DND-41 (cell line): ENCODE measurements around the gene TARS2.

Experiments
- ATAC-seq: fragments of 200-7000 bp; cut with Tn5 transposase; 3 replicates; pipeline ENCODE4 v1.9.1; 2021; ENCODE audit warnings: low read depth; ENCODE audit not compliant: insufficient read depth
- DNase-seq: peaks from one replicate; pipeline ENCODE4 v3.0.0-alpha.2; 2020
- H2AFZ ChIP-seq: 2 replicates; pipeline ENCODE4 v1.6.0; 2012; ENCODE audit warnings: low read depth, low read length
- H3K27ac ChIP-seq: 2 replicates; pipeline ENCODE4 v1.5.1; 2012; ENCODE audit warnings: low read length, inconsistent platforms
- H3K27me3 ChIP-seq: fragments of 200-600 bp; sonication (generic); 2 replicates; pipeline ENCODE4 v1.6.0; 2012; ENCODE audit warnings: low read length, mild to moderate bottlenecking, inconsistent platforms; ENCODE audit not compliant: insufficient read depth, poor library complexity
- H3K36me3 ChIP-seq: 2 replicates; pipeline ENCODE4 v1.5.1; 2012; ENCODE audit warnings: low read length, inconsistent platforms; ENCODE audit not compliant: insufficient read depth
- H3K4me1 ChIP-seq: 2 replicates; pipeline ENCODE4 v1.5.1; 2012; ENCODE audit warnings: mild to moderate bottlenecking, low read length; ENCODE audit not compliant: insufficient read depth
- H3K4me2 ChIP-seq: 2 replicates; pipeline ENCODE4 v1.6.0; 2012; ENCODE audit warnings: mild to moderate bottlenecking, moderate library complexity, low read length, inconsistent platforms; ENCODE audit not compliant: insufficient read depth
- H3K4me3 ChIP-seq, 2 experiments: fragments of 200-600 bp in 1 of 2; shearing (Covaris generic) in 1 of 2; 2 replicates each; pipeline ENCODE4 v1.5.1; 2012 to 2016; ENCODE audit warnings: inconsistent platforms in 2 of 2, low read length in 2 of 2, mild to moderate bottlenecking in 2 of 2, low read depth in 1 of 2, moderate library complexity in 1 of 2
- H3K79me2 ChIP-seq: 2 replicates; pipeline ENCODE4 v1.6.0; 2012; ENCODE audit warnings: low read length, inconsistent platforms; ENCODE audit not compliant: insufficient read depth
- H3K9ac ChIP-seq: 2 replicates; pipeline ENCODE4 v1.6.0; 2012; ENCODE audit warnings: low read depth, mild to moderate bottlenecking, inconsistent platforms, low read length, moderate library complexity
- H3K9me3 ChIP-seq: 2 replicates; pipeline ENCODE4 v1.5.1; 2012; ENCODE audit warnings: low read length, moderate library complexity, mild to moderate bottlenecking, inconsistent platforms; ENCODE audit not compliant: insufficient read depth, severe bottlenecking
- H4K20me1 ChIP-seq: 2 replicates; pipeline ENCODE4 v1.6.0; 2012; ENCODE audit warnings: low read length; ENCODE audit not compliant: insufficient read depth
- CTCF ChIP-seq: IDR thresholded peaks from 2 replicates; pipeline ENCODE4 v1.5.1; 2012; ENCODE audit warnings: borderline replicate concordance, low read length, moderate library complexity, mild to moderate bottlenecking; ENCODE audit not compliant: poor library complexity, severe bottlenecking; ENCODE audit errors: extremely low read depth
- EZH2 ChIP-seq: IDR thresholded peaks from 3 replicates; pipeline ENCODE4 v1.6.1; 2012; ENCODE audit warnings: borderline replicate concordance, low read depth, mild to moderate bottlenecking, moderate library complexity, low read length, inconsistent platforms; ENCODE audit not compliant: severe bottlenecking

The TARS2 gene

GRCh38 chr1:150544204-150544603 lies 57.0 kb downstream of the TARS2 start:
- Histone ChIP-seq H3K4me3 (no peak overlapping the region), H3K4me1 (0 out of 2 replicates have a peak, but pooled peaks cover 3% of the 10 kb centered on the region), H3K9me3 (no peaks in the 10 kb centered on the region), H3K9ac (no peak overlapping the region), H3K27ac (no peak overlapping the region), H3K4me2 (no peak overlapping the region), H3K36me3 (no peaks in the 10 kb centered on the region), H3K27me3 (peaks cover 3% of the 10 kb centered on the region), H4K20me1 (no peaks in the 10 kb centered on the region), H2AFZ (no peak overlapping the region), H3K79me2 (no peaks in the 10 kb centered on the region)
- no peak for ATAC-seq
- no peak for TF ChIP-seq CTCF
- TF ChIP-seq EZH2: no peak
- DNase-seq: no peak

- no peak for ATAC-seq
- H3K9ac ChIP-seq: no peak overlapping the region
- no peaks in the 10 kb centered on the region for H4K20me1 ChIP-seq
- 0 out of 2 replicates have a peak, but pooled peaks cover 3% of the 10 kb centered on the region for H3K4me1 ChIP-seq
- no peak overlapping the region for H3K4me2 ChIP-seq
- no peaks in the 10 kb centered on the region for H3K9me3 ChIP-seq
- DNase-seq: no peak
- H3K79me2 ChIP-seq: no peaks in the 10 kb centered on the region
- TF ChIP-seq EZH2 (no peak), CTCF (no peak)
- H2AFZ ChIP-seq: no peak overlapping the region
- no peaks in the 10 kb centered on the region for H3K36me3 ChIP-seq
- no peak overlapping the region for H3K27ac ChIP-seq
- H3K4me3 ChIP-seq: no peak overlapping the region
- H3K27me3 ChIP-seq: peaks cover 3% of the 10 kb centered on the region
Observed at GRCh38 chr1:150545486-150546032, 58.3 kb downstream of the TARS2 start.

- H2AFZ ChIP-seq: no peak overlapping the region
- H3K36me3 ChIP-seq: no peaks in the 10 kb centered on the region
- H3K27ac ChIP-seq: no peak overlapping the region
- peaks cover 11% of the 10 kb centered on the region for H3K27me3 ChIP-seq
- 0 out of 2 replicates have a peak, but pooled peaks cover 3% of the 10 kb centered on the region for H3K4me1 ChIP-seq
- H3K9me3 ChIP-seq: no peaks in the 10 kb centered on the region
- H3K4me3 ChIP-seq: no peak overlapping the region
- TF ChIP-seq CTCF (no peak), EZH2 (no peak)
- H3K9ac ChIP-seq: no peak overlapping the region
- ATAC-seq: no peak
- H3K4me2 ChIP-seq: no peak overlapping the region
- H3K79me2 ChIP-seq: no peaks in the 10 kb centered on the region
- no peaks in the 10 kb centered on the region for H4K20me1 ChIP-seq
- no peak for DNase-seq
Observed at GRCh38 chr1:150546294-150546937, 59.2 kb downstream of the TARS2 start.

GRCh38 chr1:150548324-150548631 lies 61.1 kb downstream of the TARS2 start:
- no peaks in the 10 kb centered on the region for H3K79me2 ChIP-seq
- H3K9ac ChIP-seq: no peak overlapping the region
- no peak for ATAC-seq
- no peaks in the 10 kb centered on the region for H3K36me3 ChIP-seq
- TF ChIP-seq EZH2 (no peak), CTCF (no peak)
- H3K4me2 ChIP-seq: no peak overlapping the region
- no peaks in the 10 kb centered on the region for H3K9me3 ChIP-seq
- H3K4me3 ChIP-seq: no peak overlapping the region
- DNase-seq: no peak
- no peak overlapping the region for H3K27ac ChIP-seq
- H2AFZ ChIP-seq: no peak overlapping the region
- peaks cover 6% of the 10 kb centered on the region; the same call in 1 of the 2 replicates for H3K4me1 ChIP-seq
- H3K27me3 ChIP-seq: peaks cover 11% of the 10 kb centered on the region
- H4K20me1 ChIP-seq: no peaks in the 10 kb centered on the region
